B cell (primary cell): Measurements from ENCODE around the gene SMCR8. TPM values are rescaled to one million over a fixed set of nuclear protein-coding genes. Genes with fewer than 3 reads are reported as not detected.
"Not testable (repeated sequence)": the region's sequence is repeated elsewhere in the genome, so short reads cannot be mapped to it uniquely, and the experiment has no call there.

Experiments used
- ATAC-seq: fragments of 200-7000 bp; cut with Tn5 transposase; one replicate; pipeline ENCODE4 v1.10.0; 2021; ENCODE audit warnings: low read depth, mild to moderate bottlenecking, moderate number of reproducible peaks, moderate library complexity
- CTCF ChIA-PET: fragments of 350-600 bp; sonication (Branson Sonifier 250); formaldehyde crosslinking; loops from one replicate; lab custom pipeline; 2021; ENCODE audit warnings: antibody characterized with exemption, inconsistent platforms; lab: Charles Lee
- POLR2A ChIA-PET: fragments of 350-600 bp; sonication (Branson Sonifier 250); formaldehyde crosslinking; loops from one replicate; lab custom pipeline; 2021; ENCODE audit warnings: antibody characterized with exemption; lab: Charles Lee
- DNase-seq: peaks from one replicate; pipeline ENCODE4 v3.0.0; 2013
- H2AFZ ChIP-seq: 2 replicates; pipeline ENCODE4 v1.6.1; 2012; ENCODE audit warnings: mild to moderate bottlenecking, low read depth, low read length; ENCODE audit not compliant: insufficient read depth, poor library complexity, severe bottlenecking
- H3K27ac ChIP-seq, 2 donors: 1 replicate in 1 of 2; 2 replicates in 1 of 2; pipeline ENCODE4 v1.5.1; 2012 to 2013; ENCODE audit warnings: low read length in 2 of 2, mild to moderate bottlenecking in 2 of 2, moderate library complexity in 1 of 2
- H3K27me3 ChIP-seq, 4 experiments: fragments of 200-600 bp in 1 of 4; sonication (generic) in 1 of 4; replicated peaks in 1 of 4; 1 replicate in 2 of 4; 2 replicates in 2 of 4; pipeline versions ENCODE4 v1.6.1 to v1.7.0; 2013 to 2016; ENCODE audit warnings: low read length in 3 of 4, mild to moderate bottlenecking in 2 of 4, mixed read lengths in 1 of 4, moderate library complexity in 1 of 4; ENCODE audit not compliant: insufficient read depth in 4 of 4, control insufficient read depth in 3 of 4; ENCODE audit errors: control extremely low read depth in 1 of 4
- H3K36me3 ChIP-seq, 2 experiments: replicated peaks in 1 of 2; 1 replicate in 1 of 2; 2 replicates in 1 of 2; pipeline versions ENCODE4 v1.6.1 to v1.7.1; 2013; ENCODE audit warnings: low read length in 1 of 2; ENCODE audit not compliant: insufficient read depth in 2 of 2, control insufficient read depth in 1 of 2; ENCODE audit errors: control extremely low read depth in 1 of 2, extremely low read depth in 1 of 2
- H3K4me1 ChIP-seq, 2 donors: fragments of 200-600 bp in 1 of 2; sonication (generic) in 1 of 2; 1 replicate in 1 of 2; 2 replicates in 1 of 2; pipeline versions ENCODE4 v1.5.1 to v1.6.1; 2013 to 2017; ENCODE audit warnings: low read length in 2 of 2; ENCODE audit not compliant: control insufficient read depth in 2 of 2, insufficient read depth in 2 of 2
- H3K4me2 ChIP-seq: replicated peaks from 2 replicates; pipeline ENCODE3; 2012; ENCODE audit warnings: mild to moderate bottlenecking, low read depth, low read length; ENCODE audit not compliant: poor library complexity, severe bottlenecking
- H3K4me3 ChIP-seq, 5 experiments: fragments of 200-600 bp in 1 of 5; sonication (generic) in 1 of 5; 1 replicate in 3 of 5; 2 replicates in 2 of 5; pipeline versions ENCODE4 v1.5.1 to v1.7.0; 2011 to 2016; ENCODE audit warnings: low read length in 4 of 5, mild to moderate bottlenecking in 4 of 5, low read depth in 2 of 5, control low read depth in 1 of 5, moderate library complexity in 1 of 5; ENCODE audit not compliant: insufficient read depth in 1 of 5; ENCODE audit errors: control extremely low read depth in 1 of 5, extremely low read depth in 1 of 5
- H3K79me2 ChIP-seq: fragments of 200-600 bp; sonication (generic); one replicate; pipeline ENCODE4 v1.6.0; 2016; ENCODE audit warnings: low read length; ENCODE audit not compliant: control insufficient read depth, insufficient read depth
- H3K9ac ChIP-seq: fragments of 200-600 bp; sonication (generic); 2 replicates; pipeline ENCODE4 v1.6.1; 2017; ENCODE audit warnings: mild to moderate bottlenecking, low read length, moderate library complexity
- H3K9me3 ChIP-seq, 3 donors: one replicate each; pipeline versions ENCODE4 v1.6.1 to v1.7.1; 2013; ENCODE audit warnings: low read length in 2 of 3; ENCODE audit not compliant: control insufficient read depth in 2 of 3, insufficient read depth in 1 of 3; ENCODE audit errors: control extremely low read depth in 1 of 3
- H4K20me1 ChIP-seq: 2 replicates; pipeline ENCODE4 v1.6.0; 2012; ENCODE audit warnings: mild to moderate bottlenecking, low read length; ENCODE audit not compliant: insufficient read depth, control insufficient read depth, poor library complexity, severe bottlenecking
- H3K27ac Mint-ChIP-seq: one replicate; pipeline ENCODE4 v1.8.0; 2021; ENCODE audit warnings: mixed read lengths
- H3K27me3 Mint-ChIP-seq: one replicate; pipeline ENCODE4 v1.8.0; 2021; ENCODE audit warnings: mixed read lengths
- H3K4me1 Mint-ChIP-seq: one replicate; pipeline ENCODE4 v1.8.0; 2021; ENCODE audit warnings: mixed read lengths
- H3K4me3 Mint-ChIP-seq: one replicate; pipeline ENCODE4 v1.8.0; 2021; ENCODE audit warnings: mixed read lengths
- H3K9me3 Mint-ChIP-seq: one replicate; pipeline ENCODE4 v1.8.0; 2022; ENCODE audit warnings: mixed read lengths; ENCODE audit not compliant: insufficient read depth
- EZH2 ChIP-seq: IDR thresholded peaks from 2 replicates; pipeline ENCODE4 v1.6.1; 2012; ENCODE audit warnings: borderline replicate concordance, low read depth, mild to moderate bottlenecking, moderate library complexity, low read length; ENCODE audit not compliant: insufficient read depth, poor library complexity, severe bottlenecking
- WGBS: methylation state at CpG from one replicate; pipeline ENCODE4 v1.1.5; 2013; ENCODE audit warnings: missing lambda C conversion rate; ENCODE audit not compliant: insufficient coverage; 5-methylcytosine and 5-hydroxymethylcytosine counted together
- intact Hi-C: fragments of 100-400 bp; cut with micrococcal nuclease; formaldehyde crosslinking; loops from one replicate; pipeline ENCODE4 v1.10.0; 2022
- polyA plus RNA-seq: library from polyadenylated mRNA; depleted of rRNA; stranded (reverse); fragments of >200 nt; gene quantifications from 2 replicates; pipeline ENCODE4 v1.2.3, GENCODE V29; 2012
- total RNA-seq, 2 donors: library from RNA; stranded (reverse); fragments of 120-200 nt in 1 of 2; gene quantifications; 1 replicate in 1 of 2; 2 replicates in 1 of 2; pipeline versions ENCODE4 v1.2.3 to v1.2.4, GENCODE V29; 2013 to 2022
- TF ChIP-seq, protein P1 (sequence below): fragments of 200-600 bp; IDR thresholded peaks from one replicate; pipeline ENCODE4 v1.8.0; 2022; ENCODE audit warnings: antibody characterized with exemption, mild to moderate bottlenecking

SMCR8 gene
- total and polyA plus RNA-seq, 2 donors (not counting 1 experiment from before 2014, with no cell fraction given): 16.2 to 48.0 TPM

DNA sequence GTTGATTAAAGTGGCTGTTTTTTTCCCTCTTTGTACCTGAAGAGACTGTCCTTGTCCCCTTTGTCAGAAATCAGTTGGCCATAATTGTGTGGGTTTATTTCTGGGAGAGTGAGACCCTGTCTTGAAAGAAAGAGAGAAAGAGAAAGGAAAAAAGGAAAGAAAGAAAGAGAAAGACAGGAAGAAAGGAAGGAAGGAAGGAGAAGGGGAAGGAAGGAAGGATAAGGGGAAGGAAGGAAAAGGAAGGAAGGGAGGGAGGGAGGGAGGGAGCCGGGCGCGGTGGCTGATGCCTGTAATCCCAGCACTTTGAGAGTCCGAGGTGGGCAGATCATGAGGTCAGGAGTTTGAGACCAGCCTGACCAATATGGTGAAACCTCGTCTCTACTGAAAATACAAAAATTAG is 55.7 kb downstream of the SMCR8 start:
- no peaks in the 10 kb centered on the region for H3K4me1 Mint-ChIP-seq
- H3K4me1 ChIP-seq: no peaks in the 10 kb centered on the region
- H2AFZ ChIP-seq: no peak overlapping the region
- no peak for TF ChIP-seq EZH2
- TF ChIP-seq, protein P1, sequence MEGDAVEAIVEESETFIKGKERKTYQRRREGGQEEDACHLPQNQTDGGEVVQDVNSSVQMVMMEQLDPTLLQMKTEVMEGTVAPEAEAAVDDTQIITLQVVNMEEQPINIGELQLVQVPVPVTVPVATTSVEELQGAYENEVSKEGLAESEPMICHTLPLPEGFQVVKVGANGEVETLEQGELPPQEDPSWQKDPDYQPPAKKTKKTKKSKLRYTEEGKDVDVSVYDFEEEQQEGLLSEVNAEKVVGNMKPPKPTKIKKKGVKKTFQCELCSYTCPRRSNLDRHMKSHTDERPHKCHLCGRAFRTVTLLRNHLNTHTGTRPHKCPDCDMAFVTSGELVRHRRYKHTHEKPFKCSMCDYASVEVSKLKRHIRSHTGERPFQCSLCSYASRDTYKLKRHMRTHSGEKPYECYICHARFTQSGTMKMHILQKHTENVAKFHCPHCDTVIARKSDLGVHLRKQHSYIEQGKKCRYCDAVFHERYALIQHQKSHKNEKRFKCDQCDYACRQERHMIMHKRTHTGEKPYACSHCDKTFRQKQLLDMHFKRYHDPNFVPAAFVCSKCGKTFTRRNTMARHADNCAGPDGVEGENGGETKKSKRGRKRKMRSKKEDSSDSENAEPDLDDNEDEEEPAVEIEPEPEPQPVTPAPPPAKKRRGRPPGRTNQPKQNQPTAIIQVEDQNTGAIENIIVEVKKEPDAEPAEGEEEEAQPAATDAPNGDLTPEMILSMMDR: no peak
- H3K27me3 ChIP-seq: peaks cover 0 to 3% (median 2%) of the 10 kb centered on the region in 4 experiments
- no peak overlapping the region for H3K4me2 ChIP-seq
- H4K20me1 ChIP-seq: no peaks in the 10 kb centered on the region
- peaks cover 0 to 4% (median 4%) of the 10 kb centered on the region in 3 donors for H3K9me3 ChIP-seq
- ChIA-PET POLR2A (no interaction called here), CTCF (no interaction called here)
- no peak overlapping the region for H3K27ac Mint-ChIP-seq
- no peak overlapping the region for H3K4me3 Mint-ChIP-seq
- no peak overlapping the region for H3K4me3 ChIP-seq
- H3K36me3 ChIP-seq: no peaks in the 10 kb centered on the region
- 77% methylated on average over 5 of the region's 5 CpGs for WGBS
- ATAC-seq (no peak), DNase-seq (no peak)
- H3K27me3 Mint-ChIP-seq: peaks cover 8% of the 10 kb centered on the region
- no peak overlapping the region for H3K9ac ChIP-seq
- no peaks in the 10 kb centered on the region for H3K79me2 ChIP-seq
- no peak overlapping the region for H3K27ac ChIP-seq
- intact Hi-C loops: no loop called here
- H3K9me3 Mint-ChIP-seq: no peaks in the 10 kb centered on the region

DNA sequence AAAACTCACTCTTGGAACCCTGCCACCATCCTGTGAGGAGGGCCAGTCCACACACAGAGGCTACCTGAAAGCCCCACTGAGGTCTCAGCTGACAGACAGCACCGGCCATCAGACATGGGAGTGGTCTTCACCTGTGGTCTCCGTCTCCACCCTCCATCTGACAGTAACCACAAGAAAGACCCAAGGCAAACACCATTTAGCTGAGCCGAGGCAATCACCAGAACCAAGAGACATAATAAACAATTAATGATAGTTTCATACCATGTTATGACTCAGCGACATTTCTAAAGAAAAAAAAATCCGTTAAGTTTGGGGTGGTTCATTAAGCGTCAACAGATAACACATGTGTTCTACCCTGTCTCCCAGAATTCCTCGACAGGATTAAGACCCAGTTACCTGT is 56.4 kb downstream of the SMCR8 start:
- Histone ChIP-seq H3K4me2 (no peak overlapping the region), H3K27ac (no peak overlapping the region), H3K79me2 (no peaks in the 10 kb centered on the region), H4K20me1 (no peaks in the 10 kb centered on the region), H3K36me3 (no peaks in the 10 kb centered on the region), H3K4me3 (no peak overlapping the region), H3K27me3 (peaks cover 0 to 3% (median 2%) of the 10 kb centered on the region in 4 experiments), H3K4me1 (no peaks in the 10 kb centered on the region), H3K9ac (no peak overlapping the region), H3K9me3 (peaks cover 0 to 4% (median 4%) of the 10 kb centered on the region in 3 donors), H2AFZ (no peak overlapping the region)
- Mint-ChIP-seq H3K4me1 (no peaks in the 10 kb centered on the region), H3K27me3 (peaks cover 8% of the 10 kb centered on the region), H3K9me3 (no peaks in the 10 kb centered on the region), H3K27ac (no peak overlapping the region), H3K4me3 (no peak overlapping the region)
- DNase-seq: no peak
- ChIA-PET POLR2A (no interaction called here), CTCF (no interaction called here)
- intact Hi-C loops: no loop called here
- WGBS: 73% methylated on average over 3 of the region's 7 CpGs
- TF ChIP-seq, protein P1: no peak
- TF ChIP-seq EZH2: no peak
- no peak for ATAC-seq

DNA sequence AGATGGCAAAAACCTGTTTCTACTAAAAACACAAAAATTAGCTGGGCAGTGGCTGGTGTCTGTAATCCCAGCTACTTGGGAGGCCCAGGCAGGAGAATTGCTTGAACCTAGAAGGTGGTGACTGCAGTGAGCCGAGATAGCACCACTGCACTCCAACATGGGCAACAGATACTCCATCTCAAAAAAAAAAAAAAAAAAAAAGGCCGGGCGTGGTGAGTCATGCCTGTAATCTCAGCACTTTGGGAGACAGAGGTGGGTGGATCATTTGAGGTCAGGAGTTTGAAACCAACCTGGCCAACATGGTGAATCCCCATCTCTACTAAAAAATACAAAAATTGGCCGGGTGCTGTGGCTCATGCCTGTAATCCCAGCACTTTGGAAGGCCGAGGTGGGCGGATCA is 58.1 kb downstream of the SMCR8 start:
- H3K27me3 ChIP-seq, H3K4me3 ChIP-seq, H3K79me2 ChIP-seq, H3K9me3 ChIP-seq, CTCF ChIA-PET, H3K27ac ChIP-seq, H3K9ac ChIP-seq, H3K4me1 Mint-ChIP-seq, intact Hi-C loops, H3K9me3 Mint-ChIP-seq, POLR2A ChIA-PET, H3K4me2 ChIP-seq, H3K36me3 ChIP-seq, ATAC-seq, H2AFZ ChIP-seq, H4K20me1 ChIP-seq, H3K27ac Mint-ChIP-seq, H3K4me3 Mint-ChIP-seq, H3K27me3 Mint-ChIP-seq, DNase-seq: not testable (repeated sequence)
- peaks cover 7 to 11% of the 10 kb centered on the region in 2 donors for H3K4me1 ChIP-seq
- no CpG with 5 or more reads among the region's 6 CpGs for WGBS
